Suprapubic skin (tissue), 4 donors: ENCODE measurements around the gene ALG14. TPM values are rescaled to one million over a fixed set of nuclear protein-coding genes. Genes with fewer than 3 reads are reported as not detected.

ENCODE experiments used
- DNase-seq, 2 donors: peaks; one replicate each; pipeline ENCODE4 v3.0.0-alpha.2; 2019; ENCODE audit warnings: low spot score in 2 of 2
- H3K27ac ChIP-seq: fragments of 200-600 bp; sonication (generic); one replicate; pipeline ENCODE4 v1.5.1; 2019
- H3K27me3 ChIP-seq: fragments of 200-600 bp; sonication (generic); one replicate; pipeline ENCODE4 v1.5.1; 2019
- H3K36me3 ChIP-seq: fragments of 200-600 bp; sonication (generic); one replicate; pipeline ENCODE4 v1.5.1; 2019
- H3K4me1 ChIP-seq: fragments of 200-600 bp; sonication (generic); one replicate; pipeline ENCODE4 v1.5.1; 2019
- H3K4me3 ChIP-seq: fragments of 200-600 bp; sonication (generic); one replicate; pipeline ENCODE4 v1.5.1; 2019; ENCODE audit warnings: mild to moderate bottlenecking
- H3K9me3 ChIP-seq: fragments of 200-600 bp; sonication (generic); one replicate; pipeline ENCODE4 v1.5.1; 2019
- CTCF ChIP-seq, 2 donors: fragments of 200-600 bp in 1 of 2; fragments of 450-650 bp in 1 of 2; sonication (generic) in 1 of 2; IDR thresholded peaks; one replicate each; pipeline ENCODE4 v1.5.1; 2016 to 2019; ENCODE audit warnings: antibody characterized with exemption in 2 of 2, mild to moderate bottlenecking in 1 of 2, moderate library complexity in 1 of 2
- EP300 ChIP-seq: sonication (generic); formaldehyde crosslinking; IDR thresholded peaks from one replicate; pipeline ENCODE4 v1.6.1; 2017; ENCODE audit warnings: antibody characterized with exemption
- POLR2A ChIP-seq, 2 donors: fragments of 450-650 bp; IDR thresholded peaks; one replicate each; pipeline ENCODE4 v1.6.1; 2017; ENCODE audit warnings: antibody characterized with exemption in 2 of 2, mild to moderate bottlenecking in 2 of 2, moderate library complexity in 2 of 2
- POLR2AphosphoS5 ChIP-seq, 3 donors: sonication (generic); formaldehyde crosslinking; IDR thresholded peaks; one replicate each; pipeline ENCODE4 v1.6.1; 2017; ENCODE audit warnings: antibody characterized with exemption in 3 of 3
- WGBS: methylation state at CpG from one replicate; pipeline ENCODE4 v1.1.5; 2018; 5-methylcytosine and 5-hydroxymethylcytosine counted together
- total RNA-seq, 4 donors: library from RNA; depleted of rRNA; stranded (reverse); fragments of >200 nt; gene quantifications; one replicate each; pipeline ENCODE4 v1.1.0, GENCODE V29; 2016

Gene ALG14
- total RNA-seq, 4 donors from 2014 or later = 0.80 to 1.6 (median 1.1) TPM

- Histone ChIP-seq H3K27ac (peak within 1 kb of the TSS; percentile 97), H3K4me3 (peak within 1 kb of the TSS; percentile 67), H3K27me3 (no peaks in the 10 kb centered on the region), H3K36me3 (no peaks in the 10 kb centered on the region), H3K4me1 (peaks cover 66% of the 10 kb centered on the region), H3K9me3 (no peaks in the 10 kb centered on the region)
- no peak for TF ChIP-seq EP300
- peak; percentile 34 to 70 (median 58) for TF ChIP-seq POLR2AphosphoS5 (IDR thresholded peaks at IDR 0.05)
- TF ChIP-seq POLR2A (IDR thresholded peaks at IDR 0.05) = peak; percentile 77 to 91
- TF ChIP-seq CTCF (IDR thresholded peaks at IDR 0.05) = no peak
- peak; percentile 92 to 93 for DNase-seq
- 2% methylated on average over 20 of the region's 57 CpGs for WGBS
Measured at GRCh38 chr1:94926915-94927404, 145.8 kb downstream of the ALG14 start, which contains the start of gene CNN3. Gene CNN3 (minus strand): TSS chr1:94927110. CDS start chr1:94926894, 216 bp downstream.

- Histone ChIP-seq H3K4me3 (peak overlapping the region; percentile 67), H3K36me3 (no peaks in the 10 kb centered on the region), H3K4me1 (peaks cover 66% of the 10 kb centered on the region), H3K27me3 (no peaks in the 10 kb centered on the region), H3K27ac (peak overlapping the region; percentile 97), H3K9me3 (no peaks in the 10 kb centered on the region)
- WGBS = 2% methylated on average over 13 of the region's 78 CpGs
- TF ChIP-seq CTCF (IDR thresholded peaks at IDR 0.05) (peak in 1 of 2 donors; percentile 34), EP300 (no peak)
- peak in 1 of 2 donors; percentile 77 for DNase-seq
Measured at GRCh38 chr1:94926126-94926914, 146.4 kb downstream of the ALG14 start.

GRCh38 chr1:94925561-94926125 lies 147.1 kb downstream of the ALG14 start:
- 1% methylated on average over 21 of the region's 23 CpGs for WGBS
- Histone ChIP-seq H3K27me3 (no peaks in the 10 kb centered on the region), H3K4me1 (peaks cover 71% of the 10 kb centered on the region)

GRCh38 chr1:94925004-94925403 lies 147.7 kb downstream of the ALG14 start:
- TF ChIP-seq EP300 (no peak), CTCF (IDR thresholded peaks at IDR 0.05) (no peak), POLR2A (IDR thresholded peaks at IDR 0.05) (no peak), POLR2AphosphoS5 (IDR thresholded peaks at IDR 0.05) (no peak)
- no peaks in the 10 kb centered on the region for H3K36me3 ChIP-seq
- H3K27ac ChIP-seq = peak overlapping the region; percentile 97
- H3K4me1 ChIP-seq = peaks cover 77% of the 10 kb centered on the region
- 5% methylated on average over 2 of the region's 2 CpGs for WGBS
- DNase-seq = no peak
- no peaks in the 10 kb centered on the region for H3K27me3 ChIP-seq
- H3K9me3 ChIP-seq = no peaks in the 10 kb centered on the region
- H3K4me3 ChIP-seq = peak overlapping the region; percentile 67

More at GRCh38 chr1:94925561-94926125, 147.1 kb downstream of the ALG14 start:
- H3K36me3 ChIP-seq = no peaks in the 10 kb centered on the region
- no peaks in the 10 kb centered on the region for H3K9me3 ChIP-seq
- TF ChIP-seq POLR2A (IDR thresholded peaks at IDR 0.05) (no peak), CTCF (IDR thresholded peaks at IDR 0.05) (peak in 1 of 2 donors; percentile 2), POLR2AphosphoS5 (IDR thresholded peaks at IDR 0.05) (peak in 2 of 3 donors; percentile 9 to 39)
- peak overlapping the region; percentile 67 for H3K4me3 ChIP-seq
- H3K27ac ChIP-seq = peak overlapping the region; percentile 97
- peak; percentile 81 to 82 for DNase-seq

Other genes starting within 250 kb of the ALG14 start
- 10 to 100 TPM; 52.3 to 73.7 (median 58.6) TPM for gene CNN3, start 145.8 kb downstream of the ALG14 start, total RNA-seq
- gene TLCD4, start 44.4 kb upstream of the ALG14 start, total RNA-seq = 1 to 10 TPM; 5.5 to 6.2 (median 5.9) TPM
- 10 to 100 TPM in 2 of 4 donors, 1 to 10 TPM in 2; 6.9 to 12.6 (median 9.4) TPM for gene RWDD3, start 161.3 kb upstream of the ALG14 start, total RNA-seq